GOT3 (cell line): ENCODE data around the gene CD300LF.

Experiments
- DNase-seq: peaks from one replicate; lab custom pipeline; 2025; ENCODE audit warnings: mixed read lengths; lab: John Stamatoyannopoulos, UW

The CD300LF gene

DNA sequence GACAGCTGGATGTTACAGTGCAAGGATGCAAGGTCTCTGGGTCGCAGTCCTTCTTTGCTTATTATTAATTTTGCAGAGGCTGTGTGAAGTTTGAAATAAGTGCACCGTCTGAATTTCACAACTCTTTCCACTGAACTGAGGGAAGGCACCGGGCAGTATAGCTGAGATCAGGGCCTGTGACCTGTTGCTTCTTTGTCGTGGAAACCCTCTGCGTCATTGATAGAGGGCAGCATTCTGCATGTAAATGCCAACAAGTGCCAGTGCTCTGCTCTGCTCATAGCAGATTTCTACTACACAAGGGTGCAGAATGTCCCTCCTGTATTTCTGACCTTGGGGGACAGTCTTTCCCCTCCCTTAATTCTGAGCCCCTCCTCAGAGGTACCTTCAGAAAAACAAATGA, 26.0 kb downstream of the CD300LF start:
- DNase-seq = no peak

DNA sequence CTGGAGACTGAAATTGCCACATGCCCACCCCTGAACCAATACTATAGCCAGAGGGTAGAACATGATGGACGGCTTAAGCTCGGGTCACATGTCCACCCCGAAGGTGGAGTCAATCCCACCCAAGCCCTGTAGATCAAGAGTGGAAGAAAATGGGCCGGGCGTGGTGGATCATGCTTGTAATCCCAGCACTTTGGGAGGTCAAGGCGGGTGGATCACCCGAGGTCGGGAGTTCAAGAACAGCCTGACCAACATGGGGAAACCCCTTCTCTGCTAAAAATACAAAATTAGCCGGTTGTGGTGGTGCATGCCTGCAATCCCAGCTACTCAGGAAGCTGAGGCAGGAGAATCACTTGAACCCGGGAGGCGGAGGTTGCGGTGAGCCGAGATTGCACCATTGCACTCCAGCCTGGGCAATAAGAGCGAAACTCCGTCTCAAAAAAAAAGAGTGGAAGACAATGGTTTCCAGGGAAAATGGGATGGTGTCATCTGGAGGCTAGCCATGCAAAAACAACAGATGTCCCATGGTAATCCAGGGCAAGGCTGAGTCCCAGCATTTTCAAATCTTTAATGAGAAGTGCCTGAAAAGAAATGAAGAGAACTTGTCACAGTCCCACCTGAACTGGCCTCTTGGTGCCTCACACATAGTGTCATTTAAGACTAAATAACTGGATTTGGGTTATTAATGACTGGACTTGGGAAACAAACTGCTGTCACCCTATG, 30.1 kb downstream of the CD300LF start:
- no peak for DNase-seq

DNA sequence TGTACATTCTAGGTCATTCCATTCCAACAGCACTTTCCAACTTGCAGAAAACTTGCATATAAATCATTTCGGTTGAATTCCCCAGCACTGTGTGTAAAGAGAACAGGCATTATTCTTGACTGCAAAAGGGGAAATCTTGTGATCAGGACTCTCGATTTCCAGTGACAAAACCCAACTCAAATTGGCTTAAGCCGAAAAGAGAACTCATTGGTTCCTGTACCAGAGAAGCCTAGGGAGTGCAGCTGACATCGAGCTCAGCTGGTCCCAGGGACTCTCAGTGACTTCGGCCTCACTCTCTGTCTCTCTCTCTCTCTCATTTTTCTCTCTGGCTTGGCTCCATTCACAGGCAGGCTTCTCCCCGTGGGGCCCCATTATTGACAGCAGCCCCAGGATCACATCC, 30.7 kb downstream of the CD300LF start:
- DNase-seq = no peak

DNA sequence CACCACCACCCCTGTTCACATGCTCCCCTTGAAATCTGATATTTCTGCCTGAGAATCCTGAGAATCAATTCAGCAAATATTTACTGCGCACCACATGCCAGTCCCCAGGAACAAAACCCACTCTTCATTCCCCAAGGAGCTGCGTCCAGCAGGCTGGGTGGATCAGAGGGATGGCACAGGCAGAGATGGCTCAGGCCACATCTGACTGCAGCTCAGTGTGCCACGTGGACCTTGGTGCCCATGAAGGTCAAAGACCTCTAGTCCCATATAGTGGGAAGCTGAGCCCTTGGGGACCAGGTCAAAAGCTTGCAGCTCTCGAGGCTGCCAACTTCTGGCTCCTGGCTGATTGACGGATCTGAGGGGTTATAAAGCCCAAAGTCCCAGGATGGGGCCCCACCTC, 31.8 kb downstream of the CD300LF start:
- no peak for DNase-seq

DNA sequence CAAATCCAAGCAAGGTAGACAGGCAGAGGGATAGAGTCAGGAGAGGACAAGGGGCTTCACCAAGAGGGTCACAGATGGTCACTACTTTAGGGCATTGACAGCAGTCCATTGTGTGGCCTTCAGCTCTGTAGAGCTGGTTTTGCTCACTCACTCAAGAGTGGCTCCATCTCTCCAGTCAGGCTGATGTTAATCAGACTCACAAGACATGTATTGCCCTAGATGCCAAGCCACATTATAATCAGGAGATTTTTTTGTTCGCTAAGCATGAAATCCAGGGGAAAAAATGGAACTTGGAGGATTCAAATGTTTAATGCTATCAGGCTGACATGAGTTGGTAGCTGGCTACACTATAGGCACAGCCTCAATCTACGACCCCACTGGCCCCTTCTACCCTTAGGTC, 32.5 kb downstream of the CD300LF start:
- no peak for DNase-seq

DNA sequence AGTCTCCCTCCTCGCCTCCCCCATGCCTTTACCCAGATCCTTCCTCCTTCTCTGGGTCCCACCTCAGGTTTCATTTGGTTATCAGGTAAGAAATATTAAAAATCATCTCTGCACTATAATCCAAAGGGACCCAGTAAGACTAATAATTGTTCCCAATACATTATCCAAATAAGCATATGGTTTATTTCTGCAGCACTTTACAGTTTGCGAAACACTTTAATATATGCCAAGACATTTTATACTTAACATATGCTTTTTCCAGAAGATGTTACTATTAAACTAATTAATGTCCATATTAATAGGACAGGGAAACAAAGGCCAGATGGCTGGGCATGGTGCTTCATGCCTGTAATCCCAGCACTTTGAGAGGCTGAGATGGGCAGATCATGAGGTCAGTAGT, 33.3 kb downstream of the CD300LF start:
- no peak for DNase-seq

DNA sequence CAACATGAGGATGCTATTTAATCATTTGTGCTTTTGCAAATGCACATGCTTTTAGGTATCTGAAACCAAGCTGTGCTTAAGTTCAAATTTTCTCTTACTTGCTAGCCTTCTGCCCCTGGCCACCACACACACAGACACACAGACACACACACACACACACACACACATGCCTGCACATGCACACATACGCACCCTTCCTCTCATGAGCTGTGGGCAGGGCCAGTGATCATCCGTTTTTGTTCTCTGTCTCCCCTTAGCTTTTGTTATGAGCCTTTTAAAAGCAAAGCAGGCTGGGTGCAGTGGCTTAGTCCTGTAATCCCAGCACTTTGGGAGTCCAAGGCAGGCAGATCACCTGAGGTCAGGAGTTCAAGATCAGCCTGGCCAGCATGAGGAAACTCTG, 34.2 kb downstream of the CD300LF start:
- DNase-seq = no peak

DNA sequence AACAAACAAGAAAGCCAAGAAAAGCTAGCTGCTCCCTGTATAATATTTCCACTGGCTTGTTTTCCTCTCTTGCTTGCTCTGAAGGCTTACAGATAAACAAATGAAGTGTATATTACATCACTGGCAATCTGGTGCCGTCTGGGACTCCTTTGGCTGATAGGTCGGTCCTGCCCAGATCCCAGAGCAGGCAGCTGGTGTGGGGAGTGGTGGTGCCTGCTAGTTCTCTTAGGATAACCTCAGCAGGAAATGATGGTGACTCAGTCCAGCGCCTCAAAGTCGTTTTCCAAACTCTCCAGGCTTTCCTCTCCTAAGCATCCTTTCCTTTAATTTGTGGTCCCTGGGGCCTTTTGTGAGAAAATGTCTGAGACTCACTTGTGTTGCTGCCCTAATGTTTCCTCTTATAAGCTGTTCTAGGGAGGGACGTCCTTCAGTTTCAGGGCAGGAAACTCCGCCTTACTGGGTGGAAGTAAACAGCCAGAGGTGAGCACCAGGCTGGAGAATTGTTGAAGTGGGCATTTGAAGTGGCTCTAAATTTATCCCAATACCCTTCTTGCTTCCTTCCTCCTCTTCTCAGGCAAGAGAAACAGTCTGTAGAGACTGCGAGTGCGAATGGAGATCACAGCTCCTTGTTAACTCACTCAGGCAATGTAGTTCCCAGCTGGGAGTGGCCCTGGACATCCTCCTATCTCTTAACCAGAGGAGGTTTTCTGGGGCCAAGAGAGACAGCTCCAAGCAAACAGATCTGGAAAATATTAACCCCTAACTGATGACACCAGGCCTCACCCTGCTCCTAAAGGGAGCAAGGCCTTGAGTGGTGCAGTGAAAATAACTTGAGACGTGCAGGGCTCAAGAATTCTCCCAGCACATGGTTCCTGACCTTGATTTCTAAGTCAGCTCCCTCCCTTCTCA, 34.9 kb downstream of the CD300LF start:
- DNase-seq = no peak

DNA sequence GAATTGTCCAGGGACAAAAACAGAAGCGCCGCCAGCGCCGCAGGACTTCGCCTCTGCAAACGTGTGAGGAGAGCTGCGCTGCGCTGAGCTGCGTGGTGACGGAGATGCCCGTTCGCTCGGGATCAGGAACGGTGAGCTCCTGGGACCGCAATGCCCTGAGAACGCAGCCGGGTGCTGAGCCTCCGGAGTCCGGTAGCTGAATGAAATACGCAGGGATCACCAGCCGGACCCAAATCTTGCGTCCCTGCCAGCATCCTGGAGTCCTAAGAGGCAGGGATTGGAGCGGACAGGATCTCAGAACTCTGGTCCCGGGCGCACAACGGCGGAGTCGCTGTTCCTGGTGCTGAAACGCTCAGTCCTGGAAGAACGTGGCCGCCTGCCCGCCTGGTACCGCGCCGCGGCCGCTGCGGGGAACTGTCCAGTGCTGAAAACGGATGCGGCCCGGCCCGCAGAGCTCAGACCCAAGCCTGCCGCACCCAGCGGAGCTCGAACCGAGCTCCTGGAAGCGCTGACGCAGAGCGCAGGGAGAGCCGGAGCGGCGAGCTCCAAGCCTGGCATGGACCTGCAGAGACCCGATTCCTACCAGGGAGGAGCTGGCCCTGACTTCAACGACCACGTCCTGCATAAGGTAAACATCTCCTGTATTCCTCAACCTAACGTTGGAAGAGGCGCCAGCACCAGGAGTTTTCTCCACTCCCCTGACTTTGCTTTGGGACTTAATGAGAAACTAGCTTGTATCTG, 41.5 kb downstream of the CD300LF start:
- peak; percentile 35 for DNase-seq

DNA sequence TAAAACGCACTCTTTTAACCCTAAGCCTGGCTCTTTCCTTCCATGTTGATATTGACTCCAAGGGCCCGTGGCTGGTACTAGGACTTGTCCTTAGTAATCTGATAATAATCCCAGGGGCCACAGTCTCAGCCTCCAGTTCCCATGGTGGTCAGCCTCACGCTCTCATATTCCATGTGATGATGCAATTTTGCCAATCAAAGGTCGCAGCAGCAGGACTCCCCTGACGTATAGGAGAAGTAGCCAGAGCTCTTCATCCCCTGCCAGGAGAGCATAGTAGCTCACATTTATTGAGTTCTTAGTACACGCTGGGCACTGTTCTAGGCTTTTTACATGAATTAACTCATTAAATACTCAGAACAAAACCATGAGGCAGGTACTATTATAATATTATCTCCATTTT, 42.4 kb downstream of the CD300LF start:
- no peak for DNase-seq

DNA sequence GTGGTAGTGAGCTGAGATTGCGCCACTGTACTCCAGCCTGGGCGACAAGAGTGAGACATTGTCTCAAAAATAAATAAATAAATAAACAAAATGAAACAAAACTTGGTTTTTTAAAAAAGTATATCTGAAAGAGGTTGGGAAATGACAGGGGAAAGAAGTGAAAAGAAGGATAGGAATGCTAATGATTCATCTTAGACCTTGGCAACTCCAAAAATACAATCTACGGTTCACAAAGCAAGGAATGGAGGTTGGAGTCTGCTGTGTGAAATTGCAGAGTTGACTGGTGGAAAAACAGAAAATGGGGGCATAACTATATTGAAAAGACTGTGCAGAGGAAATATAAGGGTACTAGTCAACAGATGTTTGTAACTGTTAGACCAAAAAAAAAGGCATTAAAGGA, 49.2 kb downstream of the CD300LF start:
- DNase-seq = no peak

DNA sequence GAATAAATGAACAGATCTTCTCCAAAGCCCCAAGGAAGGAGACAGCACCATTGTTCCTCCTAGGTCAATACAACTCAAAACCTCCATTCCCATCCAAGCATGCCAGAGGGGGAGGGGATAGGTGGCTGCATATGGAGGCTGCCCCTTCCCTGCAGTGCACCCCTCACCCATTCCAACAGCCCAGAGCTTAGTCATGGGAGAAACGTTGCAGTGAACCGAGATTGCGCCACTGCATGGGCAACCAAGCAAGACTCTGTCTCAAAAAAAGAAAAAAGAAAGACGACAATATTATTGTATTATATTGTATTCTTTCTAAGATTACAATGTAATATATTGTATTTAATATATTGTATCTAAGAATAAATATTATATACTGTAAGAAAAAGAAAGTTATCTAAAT, 52.8 kb downstream of the CD300LF start:
- no peak for DNase-seq

DNA sequence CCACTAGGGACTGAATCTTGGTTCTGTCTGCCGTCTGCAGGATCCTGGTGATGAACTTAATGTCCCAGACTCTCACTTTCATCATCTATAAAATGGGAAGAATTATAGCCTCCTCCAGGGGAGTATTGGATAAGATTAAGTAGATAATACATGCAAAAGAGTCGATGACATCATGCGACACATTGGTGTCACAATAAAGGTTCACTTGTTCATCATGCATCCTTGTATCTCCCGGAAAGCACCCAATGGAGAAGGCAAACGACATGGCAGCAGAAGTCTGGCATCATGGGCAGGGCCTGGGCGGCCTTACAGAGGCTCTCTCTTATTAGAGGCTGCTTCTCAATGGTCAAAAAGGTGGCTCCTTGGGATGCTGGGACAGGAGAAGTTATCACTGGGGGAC, 54.1 kb downstream of the CD300LF start:
- no peak for DNase-seq

DNA sequence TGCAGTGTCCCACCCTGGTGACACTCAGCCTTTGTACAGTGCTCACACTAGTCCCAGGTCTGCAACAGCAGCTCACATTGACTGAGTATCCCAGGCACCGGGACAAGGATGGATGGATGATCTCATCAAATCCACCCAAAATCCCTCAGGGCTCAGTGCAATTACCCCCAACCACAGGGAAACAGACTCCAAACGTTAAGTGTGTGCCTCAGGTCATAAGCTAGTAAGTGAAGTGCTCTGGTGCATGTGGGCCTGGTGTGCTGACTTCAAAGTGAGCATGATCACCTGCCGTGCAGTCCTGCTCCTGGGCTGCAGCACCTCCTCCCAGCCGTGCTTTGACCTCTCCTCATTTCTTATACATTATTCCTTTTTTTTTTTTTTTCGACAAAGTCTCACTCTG, 58.0 kb downstream of the CD300LF start:
- DNase-seq = no peak

DNA sequence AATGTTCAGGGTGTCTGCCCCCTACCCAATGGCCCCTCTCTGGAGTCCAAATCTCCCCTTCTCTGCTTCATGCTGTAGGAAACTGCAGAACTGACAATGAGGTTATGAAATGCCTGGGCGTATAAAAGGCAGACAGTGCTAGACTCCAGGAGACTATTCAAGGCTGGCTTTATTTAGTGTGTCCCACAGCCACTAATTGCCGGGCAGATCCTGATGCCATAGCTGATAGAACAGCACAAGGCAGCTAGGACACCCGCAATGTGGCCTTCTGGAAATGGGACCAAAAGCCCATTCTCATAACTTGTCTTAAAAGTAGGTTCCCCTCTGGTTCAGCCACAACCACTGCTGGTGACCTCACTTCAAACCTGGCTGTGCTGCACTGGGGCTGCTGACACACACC, 60.7 kb downstream of the CD300LF start:
- DNase-seq = no peak

DNA sequence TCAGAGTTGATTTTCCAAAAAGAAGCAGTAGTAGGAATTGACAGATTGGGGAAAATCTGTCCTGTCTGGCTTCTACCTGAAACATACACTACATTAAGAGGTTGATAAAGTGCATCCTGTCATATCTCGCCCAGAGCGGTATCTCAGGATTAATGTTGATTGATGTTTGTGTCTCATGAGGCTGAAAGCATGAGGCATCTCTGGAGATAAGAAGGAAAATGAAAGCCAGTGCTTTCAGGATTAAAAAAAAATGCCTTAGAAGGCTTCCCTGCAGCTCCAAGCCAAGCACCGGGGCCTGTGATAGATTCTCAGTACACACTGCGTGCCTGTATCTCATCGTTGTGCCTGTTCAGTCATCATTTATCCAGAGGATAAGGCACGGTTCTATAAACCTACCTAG, 62.8 kb downstream of the CD300LF start:
- no peak for DNase-seq

DNA sequence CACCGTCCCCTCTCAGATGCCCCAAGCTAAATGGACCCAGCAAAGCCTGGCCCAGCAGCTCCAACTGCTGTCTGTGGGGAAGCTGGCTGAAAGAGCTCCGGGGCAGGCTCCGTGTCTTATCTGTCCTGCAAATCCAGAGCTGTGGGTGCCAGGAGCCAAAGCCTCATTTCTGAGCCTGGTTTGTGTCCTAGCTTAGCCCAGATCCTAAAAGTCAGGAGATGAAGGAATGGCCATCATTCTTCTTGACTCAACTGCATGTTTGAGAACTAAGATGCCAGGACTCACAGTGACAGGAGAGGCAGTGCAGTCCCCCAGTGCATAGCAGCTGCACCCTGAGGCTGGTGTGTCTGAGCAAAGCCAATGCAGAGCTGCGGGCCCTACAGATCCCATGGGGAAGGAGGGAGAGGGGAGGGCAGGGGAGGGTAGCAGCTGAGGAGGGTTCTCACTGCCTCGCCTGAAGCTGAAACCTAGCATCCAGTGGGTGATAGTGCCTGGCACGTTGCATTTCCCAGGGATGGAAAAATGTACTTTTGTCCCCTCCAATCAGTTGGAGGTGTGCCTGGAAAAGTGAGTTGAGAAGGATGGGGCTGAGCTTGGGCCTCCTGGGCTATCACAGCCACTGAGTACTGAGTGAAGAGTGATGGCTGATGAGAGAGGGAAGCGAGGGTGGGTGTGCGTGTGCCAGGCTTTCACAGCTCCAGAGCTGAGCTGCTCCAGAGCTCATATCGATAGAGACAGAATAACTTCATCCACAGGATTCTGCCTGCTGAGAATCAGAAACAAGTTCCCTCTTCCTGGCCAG, 64.7 kb downstream of the CD300LF start:
- no peak for DNase-seq

DNA sequence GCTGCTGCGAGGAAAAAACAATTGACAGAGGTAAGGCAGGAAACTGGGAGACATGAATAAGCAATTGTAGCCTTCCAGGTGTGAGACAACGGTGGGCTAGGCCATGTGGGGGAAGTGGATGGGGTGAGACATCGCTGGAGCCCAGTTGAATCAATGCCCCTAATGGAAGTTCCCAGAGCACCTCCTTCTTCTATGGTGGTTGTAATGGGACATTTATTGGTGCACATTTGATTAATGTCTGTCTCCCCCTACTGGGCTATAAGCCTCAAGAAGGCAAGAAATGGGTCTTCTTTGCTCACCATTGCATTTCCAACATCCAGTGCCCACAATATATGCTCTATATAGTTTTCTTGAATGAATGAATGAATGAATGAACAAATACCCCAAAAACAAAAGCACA, 66.5 kb downstream of the CD300LF start:
- no peak for DNase-seq

DNA sequence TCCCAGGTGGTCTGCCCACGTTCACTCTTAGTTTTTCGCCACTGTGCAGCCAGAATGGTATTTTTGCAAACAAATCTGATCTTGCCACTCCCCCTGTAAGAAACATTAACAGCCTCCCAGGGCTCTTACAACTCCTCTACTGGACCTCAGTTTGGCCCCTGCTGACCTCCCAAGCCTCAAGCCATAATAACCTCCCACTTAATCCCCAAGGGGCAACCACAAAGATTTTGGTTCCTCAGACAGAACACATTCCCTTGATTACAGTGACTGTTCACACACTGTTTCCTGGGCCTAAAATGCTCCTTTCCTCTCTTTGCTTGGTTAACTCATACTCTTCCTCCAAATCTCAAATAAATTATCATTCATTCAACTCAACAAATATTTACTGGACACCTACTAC, 67.7 kb downstream of the CD300LF start:
- no peak for DNase-seq

DNA sequence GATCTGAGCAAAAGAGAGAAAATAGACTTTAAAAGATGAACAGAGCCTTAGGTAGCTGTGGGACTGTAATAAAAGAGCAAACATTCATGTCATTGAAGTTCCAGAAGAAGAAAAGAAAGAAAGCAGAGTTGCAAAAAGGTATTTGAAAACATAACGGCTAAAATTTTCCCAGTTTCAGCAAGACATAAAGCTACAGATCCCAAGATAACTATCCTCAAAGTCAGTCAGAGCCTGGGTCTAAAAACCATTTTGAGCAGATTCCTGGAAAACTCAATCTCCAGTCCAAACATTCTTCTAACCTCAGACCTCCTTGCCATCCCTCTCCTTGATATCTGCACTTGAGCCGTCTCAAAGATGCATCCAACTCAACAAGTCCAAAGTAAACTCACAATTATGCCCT, 68.3 kb downstream of the CD300LF start:
- DNase-seq = no peak
